GM23248 (cell line): ENCODE measurements around the gene SMIM14. TPM values are rescaled to one million over a fixed set of nuclear protein-coding genes. Genes with fewer than 3 reads are reported as not detected.
A peak's percentile ranks its signal among the peaks of the same experiment; 100 is the strongest.

Source experiments
- DNase-seq: peaks from one replicate; pipeline ENCODE4 v3.0.0-alpha.2; 2015
- H2AFZ ChIP-seq: fragments of 200-600 bp; sonication (generic); 2 replicates; pipeline ENCODE4 v1.6.1; 2016; ENCODE audit warnings: antibody characterized with exemption
- H3F3A ChIP-seq: fragments of 200-600 bp; sonication (generic); 2 replicates; pipeline ENCODE4 v1.6.1; 2016; ENCODE audit warnings: mild to moderate bottlenecking, antibody characterized with exemption, mixed run types; ENCODE audit not compliant: insufficient read depth
- H3K27ac ChIP-seq: fragments of 200-600 bp; sonication (generic); 2 replicates; pipeline ENCODE4 v1.5.1; 2016; ENCODE audit warnings: mild to moderate bottlenecking
- H3K27me3 ChIP-seq: fragments of 200-600 bp; sonication (generic); replicated peaks from 2 replicates; pipeline ENCODE4 v1.6.1; 2016; ENCODE audit warnings: mild to moderate bottlenecking; ENCODE audit not compliant: insufficient read depth
- H3K36me3 ChIP-seq: fragments of 200-600 bp; sonication (generic); 2 replicates; pipeline ENCODE4 v1.6.1; 2016; ENCODE audit warnings: low read depth, mild to moderate bottlenecking
- H3K4me1 ChIP-seq: fragments of 200-600 bp; sonication (generic); 2 replicates; pipeline ENCODE4 v1.6.1; 2016; ENCODE audit warnings: mild to moderate bottlenecking; ENCODE audit not compliant: insufficient read depth
- H3K4me2 ChIP-seq: fragments of 200-600 bp; sonication (generic); one replicate; pipeline ENCODE4 v1.6.1; 2016; ENCODE audit warnings: mild to moderate bottlenecking; ENCODE audit not compliant: unreplicated experiment
- H3K4me3 ChIP-seq: fragments of 200-600 bp; sonication (generic); 2 replicates; pipeline ENCODE4 v1.5.1; 2016; ENCODE audit warnings: mild to moderate bottlenecking
- H3K79me2 ChIP-seq: fragments of 200-600 bp; sonication (generic); 2 replicates; pipeline ENCODE4 v1.6.1; 2016; ENCODE audit warnings: mild to moderate bottlenecking; ENCODE audit not compliant: insufficient read depth
- H3K9ac ChIP-seq: fragments of 200-600 bp; sonication (generic); 2 replicates; pipeline ENCODE4 v1.6.1; 2016; ENCODE audit warnings: mild to moderate bottlenecking
- H3K9me2 ChIP-seq: fragments of 200-600 bp; sonication (generic); 2 replicates; pipeline ENCODE4 v1.6.1; 2016; ENCODE audit warnings: mixed run types, mild to moderate bottlenecking, moderate library complexity; ENCODE audit not compliant: insufficient read depth
- H3K9me3 ChIP-seq: fragments of 200-600 bp; sonication (generic); one replicate; pipeline ENCODE4 v1.6.1; 2017; ENCODE audit warnings: low read depth
- H4K20me1 ChIP-seq: fragments of 200-600 bp; sonication (generic); 2 replicates; pipeline ENCODE4 v1.6.0; 2016; ENCODE audit not compliant: insufficient read depth
- EZH2 ChIP-seq: fragments of 200-600 bp; sonication (generic); IDR thresholded peaks from 2 replicates; pipeline ENCODE4 v1.6.1; 2018; ENCODE audit warnings: antibody characterized with exemption, mild to moderate bottlenecking; ENCODE audit not compliant: insufficient read depth, poor library complexity, severe bottlenecking
- EZH2phosphoT487 ChIP-seq: fragments of 200-600 bp; sonication (generic); IDR thresholded peaks from 2 replicates; pipeline ENCODE4 v1.6.1; 2018; ENCODE audit warnings: antibody characterized with exemption, moderate library complexity, mild to moderate bottlenecking, low read depth; ENCODE audit not compliant: insufficient read depth
- WGBS, 2 experiments: methylation state at CpG; one replicate each; pipeline ENCODE4 v1.1.6; 2015 to 2017; ENCODE audit warnings: low lambda C conversion rate in 2 of 2, low coverage in 1 of 2; ENCODE audit errors: missing lambda C conversion rate in 2 of 2; 5-methylcytosine and 5-hydroxymethylcytosine counted together
- in situ Hi-C: fragments of 300-500 bp; cut with MboI; formaldehyde crosslinking; loops from 2 replicates; pipeline ENCODE4 v1.15.0; 2020
- polyA plus RNA-seq: library from polyadenylated mRNA; unstranded; fragments of >200 nt; fragmentation: Nextera tagmentation; extraction: Ambion mirVana; gene quantifications from 2 replicates; pipeline ENCODE4 v1.2.1, GENCODE V29; 2016
- total RNA-seq: library from RNA; depleted of rRNA; stranded (reverse); fragments of >200 nt; shearing (Covaris generic); gene quantifications from 2 replicates; pipeline ENCODE4 v1.2.3, GENCODE V29; 2014

The SMIM14 gene
- total and polyA plus RNA-seq, 2 experiments from 2014 or later: 54.5 to 147 TPM

DNA sequence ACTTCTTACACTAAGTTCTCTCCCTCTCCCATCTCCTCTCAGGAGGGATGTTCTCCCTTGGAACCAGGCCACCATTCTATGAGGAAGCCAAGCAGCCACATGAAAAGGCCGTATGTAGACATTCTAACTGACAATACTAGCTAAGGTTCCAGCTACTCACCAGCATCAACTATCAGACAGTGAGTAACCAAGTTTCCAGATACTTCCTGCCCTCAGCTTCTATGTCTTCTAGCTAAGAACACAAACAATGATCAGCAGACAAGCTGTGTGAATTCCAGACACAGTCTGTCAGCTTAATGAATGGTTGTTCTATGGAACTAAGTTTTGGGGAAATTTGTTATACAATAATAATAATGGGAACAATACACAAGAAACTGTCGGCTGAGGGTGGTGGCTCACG, 50.8 kb downstream of the SMIM14 start:
- Histone ChIP-seq H3K9me3 (no peaks in the 10 kb centered on the region), H3K4me2 (no peak overlapping the region), H3K9me2 (no peaks in the 10 kb centered on the region), H3K4me3 (no peak overlapping the region), H3F3A (0 out of 2 replicates have a peak, but pooled peaks cover 9% of the 10 kb centered on the region), H3K36me3 (no peaks in the 10 kb centered on the region), H2AFZ (no peak overlapping the region), H3K9ac (no peak overlapping the region), H3K79me2 (peaks cover 35% of the 10 kb centered on the region), H4K20me1 (no peaks in the 10 kb centered on the region), H3K27me3 (no peaks in the 10 kb centered on the region), H3K27ac (peak overlapping the region; percentile 42), H3K4me1 (peaks cover 8% of the 10 kb centered on the region)
- WGBS, 2 experiments: 85 to 91% methylated on average over 3 of the region's 3 CpGs
- in situ Hi-C loops: no loop called here
- TF ChIP-seq EZH2 (no peak), EZH2phosphoT487 (no peak)
- DNase-seq: peak; percentile 70

DNA sequence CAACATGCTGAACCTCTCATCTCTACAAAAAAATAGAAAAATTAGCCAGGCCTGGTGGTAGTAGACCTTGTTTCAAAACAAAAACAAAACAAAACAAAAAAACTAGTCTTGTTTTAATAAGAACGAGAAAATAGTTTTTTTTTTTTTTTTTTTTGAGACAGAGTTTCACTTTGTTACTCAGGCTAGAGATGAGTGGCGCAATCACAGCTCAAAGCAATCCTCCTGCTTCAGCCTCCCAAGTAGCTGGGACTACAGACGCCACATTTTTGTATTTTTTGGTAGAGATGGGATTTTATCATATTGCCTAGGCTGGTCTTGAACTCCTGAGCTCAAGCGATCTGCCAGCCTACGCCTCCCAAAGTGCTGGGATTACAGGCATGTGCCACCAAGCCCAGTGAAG, 63.7 kb downstream of the SMIM14 start:
- in situ Hi-C loops: no loop called here
- DNase-seq: peak; percentile 34
- peaks cover 26% of the 10 kb centered on the region for H3K79me2 ChIP-seq

DNA sequence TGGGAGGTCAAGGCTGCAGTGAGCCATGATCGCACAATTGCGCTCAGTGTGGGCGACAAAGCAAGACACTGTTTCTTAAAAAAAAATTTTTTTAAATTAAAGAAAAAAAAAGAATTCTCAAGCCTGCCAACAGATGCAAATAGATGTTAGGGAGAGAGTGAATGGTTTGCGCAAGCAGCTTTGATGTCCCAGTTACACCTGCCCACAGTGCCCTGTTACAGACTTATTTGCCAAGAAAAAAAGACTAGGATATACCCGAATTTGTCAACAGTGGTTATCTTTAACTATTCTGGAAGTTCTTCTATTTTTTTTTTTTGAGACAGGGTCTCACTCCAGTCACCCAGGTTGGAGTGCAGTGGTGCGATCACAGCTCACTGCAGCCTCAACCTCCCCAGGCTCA, 67.2 kb downstream of the SMIM14 start:
- Histone ChIP-seq H3K27me3 (no peaks in the 10 kb centered on the region), H3K4me3 (no peak overlapping the region), H3K27ac (no peak overlapping the region), H3K4me2 (no peak overlapping the region), H3K9me2 (no peaks in the 10 kb centered on the region), H3K9me3 (no peaks in the 10 kb centered on the region), H2AFZ (no peak overlapping the region), H3K9ac (no peak overlapping the region), H3K79me2 (peaks cover 10% of the 10 kb centered on the region; the same call in 1 of the 2 replicates), H3K4me1 (peaks cover 7% of the 10 kb centered on the region), H4K20me1 (no peaks in the 10 kb centered on the region), H3F3A (peaks cover 12% of the 10 kb centered on the region), H3K36me3 (no peaks in the 10 kb centered on the region; the same call in 1 of the 2 replicates)
- DNase-seq: no peak
- 86 to 88% methylated on average over 6 of the region's 6 CpGs for WGBS, 2 experiments
- in situ Hi-C loops: no loop called here
- TF ChIP-seq EZH2phosphoT487 (no peak), EZH2 (no peak)

More for the DNA sequence above, 63.7 kb downstream of the SMIM14 start:
- no peak overlapping the region for H2AFZ ChIP-seq
- no peak overlapping the region for H3K4me2 ChIP-seq
- no peaks in the 10 kb centered on the region for H3K9me2 ChIP-seq
- no peak overlapping the region for H3K9ac ChIP-seq
- no peaks in the 10 kb centered on the region for H4K20me1 ChIP-seq
- TF ChIP-seq EZH2phosphoT487: no peak
- no peak for TF ChIP-seq EZH2
- peaks cover 4% of the 10 kb centered on the region for H3K4me1 ChIP-seq
- no peak overlapping the region for H3K4me3 ChIP-seq
- no peaks in the 10 kb centered on the region for H3K27me3 ChIP-seq
- peaks cover 6% of the 10 kb centered on the region for H3F3A ChIP-seq
- 83 to 87% methylated on average over 5 of the region's 5 CpGs for WGBS, 2 experiments
- no peaks in the 10 kb centered on the region for H3K9me3 ChIP-seq
- H3K27ac ChIP-seq: no peak overlapping the region
- H3K36me3 ChIP-seq: no peaks in the 10 kb centered on the region; the same call in 1 of the 2 replicates

DNA sequence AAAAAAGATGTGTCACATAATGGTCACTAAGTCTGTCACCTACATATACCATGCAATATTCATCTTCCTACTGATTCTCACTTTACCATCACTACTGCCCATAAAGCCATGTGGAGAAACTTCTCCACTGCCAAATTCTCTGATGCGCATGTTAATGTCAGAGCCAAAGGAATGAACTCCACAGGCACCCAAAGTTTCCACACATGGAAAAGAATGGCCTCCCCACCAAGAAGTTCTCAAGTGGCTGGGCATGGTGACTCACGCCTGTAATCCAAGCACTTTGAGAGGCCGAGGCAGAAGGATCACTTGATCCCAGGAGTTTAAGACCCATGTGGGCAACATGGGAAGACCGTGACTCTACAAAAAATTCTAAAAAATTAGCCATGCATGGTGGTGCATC, 67.6 kb downstream of the SMIM14 start:
- in situ Hi-C loops: no loop called here
- Histone ChIP-seq H2AFZ (no peak overlapping the region), H3K27ac (no peak overlapping the region), H3K4me1 (peaks cover 6% of the 10 kb centered on the region), H3K9me2 (no peaks in the 10 kb centered on the region), H3K4me2 (no peak overlapping the region), H3K27me3 (no peaks in the 10 kb centered on the region), H3K9ac (no peak overlapping the region), H3K9me3 (no peaks in the 10 kb centered on the region), H3F3A (peaks cover 12% of the 10 kb centered on the region), H3K79me2 (peaks cover 8% of the 10 kb centered on the region; the same call in 1 of the 2 replicates), H3K4me3 (no peak overlapping the region), H3K36me3 (no peaks in the 10 kb centered on the region; the same call in 1 of the 2 replicates), H4K20me1 (no peaks in the 10 kb centered on the region)
- 96 to 99% methylated on average over 4 of the region's 4 CpGs for WGBS, 2 experiments
- peak; percentile 3 for DNase-seq
- TF ChIP-seq EZH2phosphoT487 (no peak), EZH2 (no peak)
